H4 (cell line): Measurements from ENCODE around the gene RAD51B. TPM values are rescaled to one million over a fixed set of nuclear protein-coding genes. Genes with fewer than 3 reads are reported as not detected.

ENCODE experiments used
- DNase-seq: peaks from one replicate; pipeline ENCODE4 v3.0.0-alpha.2; 2015; ENCODE audit warnings: low spot score
- total RNA-seq: library from RNA; depleted of rRNA; stranded (reverse); fragments of >200 nt; shearing (Covaris generic); gene quantifications from 2 replicates; pipeline ENCODE4 v1.2.3, GENCODE V29; 2014

RAD51B gene
- total RNA-seq, 1 experiment from 2014 or later: 11.2 TPM

GRCh38 chr14:68522510-68523325 lies 703.1 kb downstream of the RAD51B start:
- DNase-seq: no peak

DNA sequence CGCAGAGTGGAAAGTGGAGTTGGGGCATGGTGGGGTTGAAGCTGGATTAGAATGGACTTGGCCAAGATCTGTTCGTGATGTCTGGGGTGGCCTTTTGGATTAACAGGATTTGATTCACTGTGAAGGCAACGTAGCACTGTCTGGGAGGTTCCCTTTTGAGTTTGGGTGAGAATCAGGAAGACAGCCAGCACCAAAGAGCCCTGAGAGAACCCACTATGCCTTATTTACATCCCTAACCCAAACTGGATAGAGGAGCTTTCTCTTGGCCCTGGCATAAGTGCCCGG lies 703.7 kb downstream of the RAD51B start:
- DNase-seq: no peak

DNA sequence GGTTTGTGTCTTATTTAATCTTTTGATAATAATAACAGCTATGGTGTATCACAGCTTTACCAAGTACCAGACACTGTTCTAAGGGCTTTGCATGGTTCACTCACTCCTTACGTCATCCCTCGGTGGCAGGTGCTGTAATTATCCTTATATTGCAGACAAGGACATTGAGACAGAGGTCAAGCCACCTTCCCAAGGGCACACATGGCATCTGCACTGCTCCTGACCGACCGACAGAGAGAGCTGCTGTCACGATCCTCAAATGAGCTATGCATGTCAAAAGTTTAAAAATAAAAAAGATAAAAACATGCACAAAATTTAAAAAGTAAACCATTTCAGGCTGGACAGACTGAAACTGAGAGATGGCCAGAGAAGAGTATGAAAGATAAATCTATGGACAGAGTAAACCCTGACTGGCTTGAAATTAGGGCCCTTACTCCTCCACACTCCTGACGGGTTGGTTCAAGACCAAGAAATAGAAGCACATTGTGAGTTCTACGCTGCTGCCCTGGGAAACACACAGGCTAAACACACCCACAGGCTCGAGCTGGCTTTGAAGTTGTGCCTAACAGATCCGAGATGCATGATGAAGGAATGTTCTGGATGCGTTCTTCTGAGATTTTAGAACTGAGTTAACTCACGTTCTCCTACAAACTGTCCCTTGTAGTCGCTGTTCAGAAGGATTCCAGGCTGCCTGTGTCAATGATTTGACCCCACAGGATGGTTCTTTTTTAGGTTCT lies 704.6 kb downstream of the RAD51B start:
- no peak for DNase-seq

- DNase-seq: no peak
Observed at GRCh38 chr14:68525516-68525915, 705.9 kb downstream of the RAD51B start.

DNA sequence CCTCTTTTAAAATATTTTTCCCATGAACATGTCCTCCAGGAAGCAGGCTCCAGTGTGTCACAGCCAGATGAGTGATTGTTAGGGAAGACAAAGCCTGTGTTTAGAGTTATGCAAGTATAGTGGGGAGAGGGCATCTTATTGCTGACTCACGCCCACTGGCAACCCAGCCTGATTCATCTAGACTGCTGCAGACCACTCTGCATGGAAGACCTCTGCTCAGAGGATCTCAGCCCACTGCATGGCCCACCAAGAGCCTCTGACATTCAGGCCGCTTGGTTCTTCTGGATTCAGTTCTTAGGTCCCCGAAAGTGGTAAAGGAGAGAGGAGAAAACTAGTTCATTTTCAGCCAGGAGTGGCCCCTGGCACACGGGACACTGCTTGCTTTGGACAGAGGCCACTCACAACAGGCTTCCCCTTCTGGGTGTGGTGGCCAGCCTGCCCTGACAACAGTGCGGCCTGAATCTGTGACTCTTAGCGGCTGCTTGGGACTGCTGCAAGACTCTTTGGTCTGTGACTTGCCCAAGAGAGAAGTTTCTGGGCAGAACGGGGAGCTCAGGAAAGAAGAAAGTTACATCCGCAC lies 707.0 kb downstream of the RAD51B start:
- DNase-seq: no peak

- DNase-seq: no peak
Observed at GRCh38 chr14:68527329-68527851, 707.8 kb downstream of the RAD51B start.

DNA sequence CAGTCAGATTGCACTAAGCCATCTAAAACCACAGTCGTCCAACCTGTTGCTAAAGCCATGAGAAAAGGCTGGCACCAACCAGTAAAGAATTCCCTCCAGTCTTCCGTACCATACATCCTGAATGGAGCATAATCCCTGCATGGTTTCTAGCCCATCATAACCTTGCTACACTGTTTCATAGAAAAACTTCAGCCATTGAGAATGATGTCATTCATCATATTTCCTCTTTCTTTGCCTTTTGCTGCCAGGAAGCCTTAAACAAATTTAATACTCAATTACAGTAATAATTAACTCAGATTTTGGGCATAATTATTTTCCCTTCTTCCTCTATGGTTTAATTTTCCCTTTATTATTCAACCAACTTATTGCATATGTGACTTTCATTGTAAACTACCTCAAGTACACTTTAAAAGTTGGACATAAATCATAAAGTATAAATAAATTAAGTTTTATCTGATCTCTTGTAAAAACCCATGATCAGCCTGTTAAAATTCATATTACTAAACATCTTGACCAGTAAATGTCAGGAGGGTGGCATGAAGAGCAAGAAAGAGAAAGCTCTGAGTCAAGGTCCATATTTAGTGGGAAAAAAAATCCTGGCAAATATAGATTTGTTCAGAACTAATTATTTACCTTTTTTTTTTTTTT lies 708.6 kb downstream of the RAD51B start:
- no peak for DNase-seq

DNA sequence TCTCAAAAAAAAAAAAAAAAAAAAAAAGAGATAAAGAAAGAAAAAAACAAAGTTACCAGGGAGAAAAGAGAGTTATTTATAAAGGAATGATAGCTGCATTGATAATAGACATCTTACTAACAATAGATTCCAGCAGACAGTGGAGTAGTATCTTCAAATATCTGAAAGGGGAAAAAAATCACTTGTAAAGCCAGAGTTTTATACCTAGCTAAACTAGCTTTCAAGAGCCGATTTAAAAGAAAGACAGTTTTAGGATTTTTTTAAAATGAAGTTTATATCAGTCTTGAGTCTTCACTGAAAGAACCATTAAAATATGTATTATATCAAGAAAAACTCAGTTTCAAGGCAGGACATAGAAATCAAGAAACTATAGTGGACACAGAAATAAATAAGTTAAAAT lies 710.9 kb downstream of the RAD51B start:
- DNase-seq: no peak

DNA sequence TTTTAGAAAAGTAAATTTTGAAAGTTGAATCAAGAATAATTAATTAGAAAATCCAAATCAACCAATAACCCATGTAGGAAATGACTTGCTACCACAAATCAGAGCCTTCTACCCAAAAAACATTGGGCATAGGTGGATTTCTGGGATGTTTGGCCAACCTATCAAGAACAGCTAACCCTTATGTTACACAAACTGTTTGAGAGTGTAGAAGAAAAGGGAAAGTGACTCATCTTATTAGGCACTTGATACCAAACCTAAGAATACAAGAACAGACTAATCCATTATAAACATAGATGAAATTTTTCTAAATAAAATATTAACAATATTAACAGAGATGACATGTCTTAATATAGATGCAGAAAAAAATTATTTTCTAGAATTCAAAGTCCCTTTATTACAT lies 712.9 kb downstream of the RAD51B start:
- DNase-seq: no peak

GRCh38 chr14:68534276-68534675 lies 714.7 kb downstream of the RAD51B start:
- DNase-seq: no peak

DNA sequence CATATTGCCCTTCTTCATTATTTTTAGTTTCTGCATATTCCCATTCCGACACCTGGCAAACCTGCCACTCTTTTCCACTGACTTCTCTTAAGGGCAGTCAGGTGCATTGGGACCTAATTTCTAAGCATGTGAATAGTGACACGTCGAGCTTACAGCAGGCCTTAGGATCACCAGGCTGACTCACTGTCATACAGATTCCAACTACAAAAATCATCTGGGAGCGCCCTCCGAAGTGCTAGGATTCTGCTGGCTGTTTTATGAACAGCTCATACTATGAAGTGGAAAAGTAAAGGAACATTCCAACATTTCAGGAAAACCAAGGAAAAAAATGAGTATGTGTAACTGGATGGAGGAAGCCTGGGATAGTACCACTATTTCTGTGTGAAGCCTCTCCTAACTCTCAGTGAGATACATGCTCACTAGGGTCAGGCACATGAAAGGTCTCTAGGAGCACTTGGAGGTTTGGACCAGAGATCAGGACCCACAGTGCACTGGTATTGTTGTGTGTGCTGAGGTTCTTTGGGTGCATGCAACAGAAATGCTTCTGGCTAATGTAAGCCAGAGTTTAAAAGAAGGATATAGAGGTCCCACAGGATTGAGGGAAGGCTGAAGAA lies 715.9 kb downstream of the RAD51B start:
- DNase-seq: no peak

DNA sequence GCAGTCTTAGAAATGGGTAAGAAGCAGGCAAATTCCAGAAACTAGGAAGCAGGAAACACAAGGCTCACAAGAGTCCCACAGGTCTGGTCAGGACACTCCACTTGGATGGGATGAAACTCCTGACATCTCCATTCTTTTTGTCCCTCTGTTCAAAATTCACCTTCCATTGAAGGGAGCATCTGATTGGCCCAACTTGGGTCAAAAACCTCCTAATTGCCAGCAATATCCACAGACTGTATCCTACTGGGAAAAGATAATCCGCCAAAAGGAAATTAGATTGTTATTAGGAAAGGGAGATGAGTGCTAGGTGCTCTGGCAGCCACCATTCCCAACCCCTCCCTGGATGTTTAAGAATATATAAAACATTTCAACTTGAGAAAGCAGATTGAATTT lies 716.4 kb downstream of the RAD51B start:
- DNase-seq: no peak

GRCh38 chr14:68538639-68539038 lies 719.1 kb downstream of the RAD51B start:
- DNase-seq: no peak

GRCh38 chr14:68539241-68539737 lies 719.7 kb downstream of the RAD51B start:
- no peak for DNase-seq

- no peak for DNase-seq
Observed at GRCh38 chr14:68539789-68540188, 720.2 kb downstream of the RAD51B start.

- no peak for DNase-seq
Observed at GRCh38 chr14:68541178-68541896, 721.8 kb downstream of the RAD51B start.

- DNase-seq: no peak
Observed at GRCh38 chr14:68542346-68542745, 722.8 kb downstream of the RAD51B start.

DNA sequence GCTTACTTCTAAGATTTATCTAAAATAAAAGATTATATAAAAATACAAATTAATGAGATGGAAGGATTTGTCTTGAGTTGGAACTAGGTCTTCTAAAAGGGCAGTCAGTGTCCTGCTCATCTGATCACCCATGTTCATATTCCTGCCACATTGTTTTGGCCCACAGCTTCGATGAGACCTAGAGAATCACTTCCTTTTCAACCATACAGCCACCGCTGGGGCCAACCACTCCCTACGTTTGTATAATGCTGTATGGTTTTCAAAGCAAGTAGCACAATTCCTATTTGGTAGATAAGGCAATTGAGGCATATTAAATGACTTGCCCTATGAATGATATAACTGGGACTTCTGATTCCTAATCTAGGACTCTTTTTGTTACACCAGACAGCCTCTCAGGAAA lies 723.9 kb downstream of the RAD51B start:
- DNase-seq: no peak

DNA sequence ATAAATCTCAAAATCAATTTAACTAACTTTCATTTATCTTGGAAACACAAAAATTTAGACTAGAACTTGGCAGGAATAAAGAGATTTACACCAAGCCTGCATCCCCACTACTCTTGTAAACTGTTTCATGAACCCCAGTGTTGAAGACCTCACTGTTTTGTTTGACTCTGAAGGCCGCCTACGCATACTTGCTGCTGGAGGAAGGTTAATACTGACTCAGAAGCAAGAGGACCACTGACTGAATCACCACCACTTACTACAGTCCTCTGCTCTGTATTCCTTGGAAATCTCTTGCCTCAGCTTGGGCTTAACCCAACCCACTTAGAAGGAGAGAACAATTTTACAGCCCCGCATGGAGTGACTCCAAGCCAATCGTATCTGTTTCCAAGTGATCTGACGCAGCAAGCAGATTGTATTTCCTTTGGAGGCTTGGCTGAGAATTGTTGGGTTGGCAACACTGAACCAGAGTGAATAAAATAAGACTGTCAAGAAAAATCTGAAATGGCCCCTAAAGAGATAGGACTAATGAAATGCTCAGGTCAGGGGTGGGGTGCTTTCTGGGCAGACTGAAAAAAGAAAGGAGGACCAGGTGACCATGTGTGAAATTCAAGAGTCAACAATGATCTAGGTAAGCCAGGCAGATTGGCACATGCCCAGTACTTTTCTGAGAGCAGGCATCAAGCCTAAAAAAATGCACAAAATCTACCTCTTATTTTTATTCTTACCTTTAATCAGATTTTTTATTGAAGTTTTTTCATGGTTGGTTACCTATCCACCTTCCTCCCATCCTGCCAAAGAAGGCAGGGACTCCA lies 724.7 kb downstream of the RAD51B start:
- DNase-seq: peak; percentile 80

- DNase-seq: no peak
Observed at GRCh38 chr14:68546839-68547238, 727.3 kb downstream of the RAD51B start.
